ENCODE measurements around the gene FAM120B.

FAM120B gene

GRCh38 chr6:170433163-170434116 is 126.9 kb downstream of the FAM120B start:
- DNase-seq (ENCODE audit: insufficient read length, low spot score) (no peak), FAIRE-seq (no peak)

GRCh38 chr6:170434117-170434820 is 127.7 kb downstream of the FAM120B start:
- no peak for DNase-seq (ENCODE audit: insufficient read length, low spot score)
- no peak for FAIRE-seq
- TF ChIP-seq POLR2AphosphoS5 (IDR thresholded peaks at IDR 0.05; ENCODE audit: low read depth, low read length): no peak
- no peak for TF ChIP-seq SPI1 (IDR thresholded peaks at IDR 0.05; ENCODE audit: low read depth, low read length)
- no peak for TF ChIP-seq POU2F2 (IDR thresholded peaks at IDR 0.05; ENCODE audit: low read depth, low read length)
- TF ChIP-seq POLR2A (IDR thresholded peaks at IDR 0.05; ENCODE audit: low read depth, low read length): no peak
- TF ChIP-seq PAX5 (IDR thresholded peaks at IDR 0.05; ENCODE audit: insufficient read depth, low read length, severe bottlenecking): no peak
- TF ChIP-seq TAF1 (IDR thresholded peaks at IDR 0.05; ENCODE audit: low read depth, low read length): no peak

More at GRCh38 chr6:170433163-170434116, 126.9 kb downstream of the FAM120B start:
- TF ChIP-seq PAX5 (IDR thresholded peaks at IDR 0.05; ENCODE audit: insufficient read depth, low read length, severe bottlenecking) (no peak), POLR2A (IDR thresholded peaks at IDR 0.05; ENCODE audit: low read depth, low read length) (no peak), POLR2AphosphoS5 (IDR thresholded peaks at IDR 0.05; ENCODE audit: low read depth, low read length) (no peak), TAF1 (IDR thresholded peaks at IDR 0.05; ENCODE audit: low read depth, low read length) (no peak), SPI1 (IDR thresholded peaks at IDR 0.05; ENCODE audit: low read depth, low read length) (no peak), POU2F2 (IDR thresholded peaks at IDR 0.05; ENCODE audit: low read depth, low read length) (no peak)

GRCh38 chr6:170434821-170435155 is 128.2 kb downstream of the FAM120B start:
- TF ChIP-seq POLR2A (IDR thresholded peaks at IDR 0.05; ENCODE audit: low read depth, low read length) (no peak), POU2F2 (IDR thresholded peaks at IDR 0.05; ENCODE audit: low read depth, low read length) (no peak), PAX5 (IDR thresholded peaks at IDR 0.05; ENCODE audit: insufficient read depth, low read length, severe bottlenecking) (no peak), TAF1 (IDR thresholded peaks at IDR 0.05; ENCODE audit: low read depth, low read length) (no peak), POLR2AphosphoS5 (IDR thresholded peaks at IDR 0.05; ENCODE audit: low read depth, low read length) (no peak), SPI1 (IDR thresholded peaks at IDR 0.05; ENCODE audit: low read depth, low read length) (no peak)
- FAIRE-seq: no peak
- DNase-seq (ENCODE audit: insufficient read length, low spot score): no peak

- DNase-seq (ENCODE audit: insufficient read length, low spot score) (no peak), FAIRE-seq (no peak)
- no peak for TF ChIP-seq POLR2A (IDR thresholded peaks at IDR 0.05; ENCODE audit: low read depth, low read length)
Observed at GRCh38 chr6:170435766-170436165, 129.2 kb downstream of the FAM120B start.

- DNase-seq (ENCODE audit: insufficient read length, low spot score) (no peak), FAIRE-seq (no peak)
- no peak for TF ChIP-seq PAX5 (IDR thresholded peaks at IDR 0.05; ENCODE audit: insufficient read depth, low read length, severe bottlenecking)
- no peak for TF ChIP-seq POLR2AphosphoS5 (IDR thresholded peaks at IDR 0.05; ENCODE audit: low read depth, low read length)
- TF ChIP-seq POU2F2 (IDR thresholded peaks at IDR 0.05; ENCODE audit: low read depth, low read length): no peak
- no peak for TF ChIP-seq SPI1 (IDR thresholded peaks at IDR 0.05; ENCODE audit: low read depth, low read length)
- no peak for TF ChIP-seq TAF1 (IDR thresholded peaks at IDR 0.05; ENCODE audit: low read depth, low read length)
- TF ChIP-seq POLR2A (IDR thresholded peaks at IDR 0.05; ENCODE audit: low read depth, low read length): no peak
Observed at GRCh38 chr6:170436209-170436809, 129.8 kb downstream of the FAM120B start.

GRCh38 chr6:170437719-170438401 is 131.3 kb downstream of the FAM120B start:
- TF ChIP-seq POLR2A (IDR thresholded peaks at IDR 0.05; ENCODE audit: low read depth, low read length) (no peak), PAX5 (IDR thresholded peaks at IDR 0.05; ENCODE audit: insufficient read depth, low read length, severe bottlenecking) (no peak), POU2F2 (IDR thresholded peaks at IDR 0.05; ENCODE audit: low read depth, low read length) (no peak), POLR2AphosphoS5 (IDR thresholded peaks at IDR 0.05; ENCODE audit: low read depth, low read length) (no peak)
- FAIRE-seq (no peak), DNase-seq (ENCODE audit: insufficient read length, low spot score) (no peak)

- DNase-seq (ENCODE audit: insufficient read length, low spot score): peak; percentile 64
- peak; percentile 62 for FAIRE-seq
- no peak for TF ChIP-seq POU2F2 (IDR thresholded peaks at IDR 0.05; ENCODE audit: low read depth, low read length)
- no peak for TF ChIP-seq TAF1 (IDR thresholded peaks at IDR 0.05; ENCODE audit: low read depth, low read length)
- TF ChIP-seq POLR2A (IDR thresholded peaks at IDR 0.05; ENCODE audit: low read depth, low read length): no peak
- no peak for TF ChIP-seq SPI1 (IDR thresholded peaks at IDR 0.05; ENCODE audit: low read depth, low read length)
- no peak for TF ChIP-seq PAX5 (IDR thresholded peaks at IDR 0.05; ENCODE audit: insufficient read depth, low read length, severe bottlenecking)
- no peak for TF ChIP-seq POLR2AphosphoS5 (IDR thresholded peaks at IDR 0.05; ENCODE audit: low read depth, low read length)
Observed at GRCh38 chr6:170438402-170438753, 131.8 kb downstream of the FAM120B start.

- no peak for TF ChIP-seq POU2F2 (IDR thresholded peaks at IDR 0.05; ENCODE audit: low read depth, low read length)
- TF ChIP-seq POLR2A (IDR thresholded peaks at IDR 0.05; ENCODE audit: low read depth, low read length): no peak
- no peak for TF ChIP-seq POLR2AphosphoS5 (IDR thresholded peaks at IDR 0.05; ENCODE audit: low read depth, low read length)
- no peak for TF ChIP-seq TAF1 (IDR thresholded peaks at IDR 0.05; ENCODE audit: low read depth, low read length)
- no peak for TF ChIP-seq PAX5 (IDR thresholded peaks at IDR 0.05; ENCODE audit: insufficient read depth, low read length, severe bottlenecking)
- no peak for TF ChIP-seq SPI1 (IDR thresholded peaks at IDR 0.05; ENCODE audit: low read depth, low read length)
- DNase-seq (ENCODE audit: insufficient read length, low spot score): no peak
- FAIRE-seq: no peak
Observed at GRCh38 chr6:170438861-170439260, 132.3 kb downstream of the FAM120B start.
